ENCODE results near the gene UGT1A4. TPM values are rescaled to one million over a fixed set of nuclear protein-coding genes. Genes with fewer than 3 reads are reported as not detected.

The UGT1A4 gene
- 1 to 10 TPM in 1 of 4 donors, under 1 TPM in 3; 0.13 to 3.8 (median 0.45) TPM for total RNA-seq

GRCh38 chr2:233718552-233718951 lies at the start of gene UGT1A4:
UGT1A4 (plus strand) TSS chr2:233718736; CDS start chr2:233718821, 85 bp downstream.
- no peaks in the 10 kb centered on the region for H3K9me3 ChIP-seq
- H3K36me3 ChIP-seq, result no peaks in the 10 kb centered on the region
- H3K27me3 ChIP-seq, result no peaks in the 10 kb centered on the region
- H3K4me1 ChIP-seq, result no peaks in the 10 kb centered on the region
- intact Hi-C loops (cut with DNase I), result no loop called here
- TF ChIP-seq CTCF (IDR thresholded peaks at IDR 0.05) (no peak), POLR2A (IDR thresholded peaks at IDR 0.05) (no peak)
- no peak within 1 kb of the TSS for H3K27ac ChIP-seq
- H3K4me3 ChIP-seq (replicated peaks in 1 of 3), result no peak within 1 kb of the TSS
- 81 to 91% methylated on average over 6 to 7 of the region's 7 CpGs for WGBS, 2 donors
- no peak for DNase-seq

- H3K27ac ChIP-seq, result no peak within 1 kb of the TSS
- H3K27me3 ChIP-seq, result no peaks in the 10 kb centered on the region
- 83 to 86% methylated on average over 5 of the region's 5 CpGs for WGBS, 2 donors
- no peak for TF ChIP-seq POLR2A (IDR thresholded peaks at IDR 0.05)
- no peak for TF ChIP-seq CTCF (IDR thresholded peaks at IDR 0.05)
- no peaks in the 10 kb centered on the region for H3K4me1 ChIP-seq
- intact Hi-C loops (cut with DNase I), result no loop called here
- no peaks in the 10 kb centered on the region for H3K36me3 ChIP-seq
- H3K9me3 ChIP-seq, result no peaks in the 10 kb centered on the region
- no peak for DNase-seq
- H3K4me3 ChIP-seq (replicated peaks in 1 of 3), result no peak within 1 kb of the TSS
These were observed 47.0 kb upstream of the UGT1A4 start, which contains the start of gene UGT1A9 for GRCh38 chr2:233671290-233672161. UGT1A9 (plus strand) TSS chr2:233671898; CDS start chr2:233671935, 37 bp downstream.

DNA sequence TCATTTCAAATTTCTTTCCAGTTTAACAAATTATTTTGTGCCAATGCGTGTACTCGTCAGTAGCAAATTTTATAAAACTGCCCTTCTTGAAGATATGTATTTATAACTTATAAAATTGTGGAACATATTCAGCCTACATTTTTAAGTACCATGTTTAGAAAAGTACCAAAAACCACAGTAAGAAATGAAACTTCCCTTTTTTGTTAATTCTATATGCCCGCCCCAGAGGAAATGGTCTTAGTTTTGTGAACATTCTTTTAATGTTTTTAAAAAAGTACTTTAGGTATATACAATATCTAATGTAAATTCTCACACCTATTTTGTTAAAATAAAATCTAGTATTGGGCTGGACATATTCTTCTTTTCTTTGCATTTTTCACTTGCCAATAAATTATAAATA lies 45.6 kb upstream of the UGT1A4 start:
- WGBS, 2 donors, result 74 to 90% methylated on average over 3 of the region's 3 CpGs
- Histone ChIP-seq H3K4me3 (replicated peaks in 1 of 3) (no peak overlapping the region), H3K9me3 (no peaks in the 10 kb centered on the region), H3K27me3 (no peaks in the 10 kb centered on the region), H3K27ac (no peak overlapping the region), H3K36me3 (no peaks in the 10 kb centered on the region), H3K4me1 (no peaks in the 10 kb centered on the region)
- DNase-seq, result no peak
- TF ChIP-seq CTCF (IDR thresholded peaks at IDR 0.05), result no peak
- TF ChIP-seq POLR2A (IDR thresholded peaks at IDR 0.05), result no peak
- intact Hi-C loops (cut with DNase I), result no loop called here

DNA sequence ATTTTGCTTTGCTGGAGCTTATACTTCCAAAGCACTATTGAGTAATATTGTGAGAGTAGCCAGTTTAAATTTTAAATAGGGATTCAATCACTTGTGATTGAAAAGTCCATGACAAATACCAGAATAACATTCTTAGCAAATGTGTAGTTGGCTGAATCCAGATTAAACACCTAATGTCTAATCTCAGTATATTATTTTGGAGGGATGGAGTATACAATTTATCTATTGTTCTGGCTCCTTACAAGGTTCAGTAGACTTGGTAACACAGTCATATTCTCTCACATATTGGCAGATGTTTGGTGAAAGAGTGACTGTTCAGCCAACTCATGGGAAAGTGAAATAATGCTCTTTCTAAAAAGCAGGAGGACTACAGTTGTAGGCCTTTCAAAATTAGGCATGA lies 44.6 kb upstream of the UGT1A4 start:
- intact Hi-C loops (cut with DNase I), result no loop called here
- no peak for TF ChIP-seq CTCF (IDR thresholded peaks at IDR 0.05)
- TF ChIP-seq POLR2A (IDR thresholded peaks at IDR 0.05), result no peak
- no peaks in the 10 kb centered on the region for H3K9me3 ChIP-seq
- H3K27ac ChIP-seq, result no peak overlapping the region
- no peaks in the 10 kb centered on the region for H3K36me3 ChIP-seq
- no peaks in the 10 kb centered on the region for H3K27me3 ChIP-seq
- no peak for DNase-seq
- no peak overlapping the region for H3K4me3 ChIP-seq (replicated peaks in 1 of 3)
- no peaks in the 10 kb centered on the region for H3K4me1 ChIP-seq

- Histone ChIP-seq H3K9me3 (no peaks in the 10 kb centered on the region), H3K27ac (no peak overlapping the region), H3K4me3 (replicated peaks in 1 of 3) (no peak overlapping the region), H3K4me1 (no peaks in the 10 kb centered on the region), H3K27me3 (no peaks in the 10 kb centered on the region), H3K36me3 (no peaks in the 10 kb centered on the region)
- DNase-seq, result no peak
- 68 to 73% methylated on average over 1 of the region's 1 CpG for WGBS, 2 donors
- TF ChIP-seq POLR2A (IDR thresholded peaks at IDR 0.05), result no peak
- no peak for TF ChIP-seq CTCF (IDR thresholded peaks at IDR 0.05)
- intact Hi-C loops (cut with DNase I), result no loop called here
These were observed 44.2 kb upstream of the UGT1A4 start for GRCh38 chr2:233674314-233674713.

All from thyroid gland (tissue), 4 donors.